SK-N-SH (cell line): ENCODE measurements around the gene FAM168A.

ENCODE experiments used
- EP300 ChIP-seq, 2 experiments: IDR thresholded peaks; 2 replicates each; pipeline versions ENCODE4 v1.4.0 to v1.6.1; 2012; ENCODE audit warnings: borderline replicate concordance in 1 of 2, low read depth in 1 of 2, low read length in 1 of 2
- NFIC ChIP-seq: IDR thresholded peaks from 2 replicates; pipeline ENCODE4 v1.4.0; 2012; ENCODE audit warnings: borderline replicate concordance
- POLR2AphosphoS5 ChIP-seq: IDR thresholded peaks from 2 replicates; pipeline ENCODE4 v1.6.1; 2012; ENCODE audit warnings: low read depth, low read length
- SMC3 ChIP-seq: IDR thresholded peaks from 2 replicates; pipeline ENCODE4 v1.6.1; 2012; ENCODE audit warnings: low read depth, low read length, improper control_type of control experiment
- TEAD4 ChIP-seq: IDR thresholded peaks from 2 replicates; pipeline ENCODE4 v1.4.0; 2012; ENCODE audit warnings: mild to moderate bottlenecking, borderline replicate concordance; ENCODE audit not compliant: insufficient read depth
- YY1 ChIP-seq: IDR thresholded peaks from 2 replicates; pipeline ENCODE4 v1.4.0; 2012; ENCODE audit warnings: low read depth, mild to moderate bottlenecking
- TF ChIP-seq, protein P1 (sequence below): IDR thresholded peaks from 2 replicates; pipeline ENCODE4 v1.4.0; 2012; ENCODE audit warnings: low read depth, borderline replicate concordance
- TF ChIP-seq, protein P2 (sequence below): fragments of 200-600 bp; sonication (generic); IDR thresholded peaks from 2 replicates; pipeline ENCODE4 v1.6.1; 2017; ENCODE audit warnings: antibody characterized with exemption, mild to moderate bottlenecking, moderate library complexity
- TF ChIP-seq, protein P3 (sequence below): IDR thresholded peaks from 2 replicates; pipeline ENCODE4 v1.6.1; 2012; ENCODE audit warnings: mild to moderate bottlenecking, low read depth, low read length, moderate library complexity
- TF ChIP-seq, protein P4 (sequence below): fragments of 150-350 bp; IDR thresholded peaks from 2 replicates; pipeline ENCODE4 v1.6.1; 2016; ENCODE audit warnings: mild to moderate bottlenecking, low read depth, low read length

DNA sequence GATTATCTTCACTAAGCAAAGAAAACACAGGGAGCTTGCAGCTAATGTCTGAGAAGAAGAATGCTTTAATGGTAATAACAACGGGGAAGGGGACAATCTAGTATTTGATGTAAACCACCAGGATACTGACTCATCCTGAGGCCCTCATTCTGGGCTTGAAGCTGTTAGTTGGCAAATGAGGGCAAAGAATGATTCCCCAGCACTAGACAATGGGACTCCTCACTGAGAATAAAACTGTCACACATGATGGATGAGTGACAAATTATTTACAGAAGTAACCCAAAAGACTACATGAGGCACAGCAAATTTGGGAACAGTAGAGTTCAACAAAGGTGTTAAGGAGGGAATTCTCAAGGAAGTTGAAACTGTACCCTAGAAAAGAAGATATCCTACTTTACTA, 76.3 kb downstream of the FAM168A start:
- no peak for TF ChIP-seq NFIC
- TF ChIP-seq, protein P1, sequence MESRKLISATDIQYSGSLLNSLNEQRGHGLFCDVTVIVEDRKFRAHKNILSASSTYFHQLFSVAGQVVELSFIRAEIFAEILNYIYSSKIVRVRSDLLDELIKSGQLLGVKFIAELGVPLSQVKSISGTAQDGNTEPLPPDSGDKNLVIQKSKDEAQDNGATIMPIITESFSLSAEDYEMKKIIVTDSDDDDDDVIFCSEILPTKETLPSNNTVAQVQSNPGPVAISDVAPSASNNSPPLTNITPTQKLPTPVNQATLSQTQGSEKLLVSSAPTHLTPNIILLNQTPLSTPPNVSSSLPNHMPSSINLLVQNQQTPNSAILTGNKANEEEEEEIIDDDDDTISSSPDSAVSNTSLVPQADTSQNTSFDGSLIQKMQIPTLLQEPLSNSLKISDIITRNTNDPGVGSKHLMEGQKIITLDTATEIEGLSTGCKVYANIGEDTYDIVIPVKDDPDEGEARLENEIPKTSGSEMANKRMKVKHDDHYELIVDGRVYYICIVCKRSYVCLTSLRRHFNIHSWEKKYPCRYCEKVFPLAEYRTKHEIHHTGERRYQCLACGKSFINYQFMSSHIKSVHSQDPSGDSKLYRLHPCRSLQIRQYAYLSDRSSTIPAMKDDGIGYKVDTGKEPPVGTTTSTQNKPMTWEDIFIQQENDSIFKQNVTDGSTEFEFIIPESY: no peak
- TF ChIP-seq POLR2AphosphoS5: no peak
- TF ChIP-seq EP300 (IDR thresholded peaks at IDR 0.05; ENCODE audit: borderline replicate concordance in 1 of 2, low read depth in 1 of 2, low read length in 1 of 2): no peak
- TF ChIP-seq, protein P2, sequence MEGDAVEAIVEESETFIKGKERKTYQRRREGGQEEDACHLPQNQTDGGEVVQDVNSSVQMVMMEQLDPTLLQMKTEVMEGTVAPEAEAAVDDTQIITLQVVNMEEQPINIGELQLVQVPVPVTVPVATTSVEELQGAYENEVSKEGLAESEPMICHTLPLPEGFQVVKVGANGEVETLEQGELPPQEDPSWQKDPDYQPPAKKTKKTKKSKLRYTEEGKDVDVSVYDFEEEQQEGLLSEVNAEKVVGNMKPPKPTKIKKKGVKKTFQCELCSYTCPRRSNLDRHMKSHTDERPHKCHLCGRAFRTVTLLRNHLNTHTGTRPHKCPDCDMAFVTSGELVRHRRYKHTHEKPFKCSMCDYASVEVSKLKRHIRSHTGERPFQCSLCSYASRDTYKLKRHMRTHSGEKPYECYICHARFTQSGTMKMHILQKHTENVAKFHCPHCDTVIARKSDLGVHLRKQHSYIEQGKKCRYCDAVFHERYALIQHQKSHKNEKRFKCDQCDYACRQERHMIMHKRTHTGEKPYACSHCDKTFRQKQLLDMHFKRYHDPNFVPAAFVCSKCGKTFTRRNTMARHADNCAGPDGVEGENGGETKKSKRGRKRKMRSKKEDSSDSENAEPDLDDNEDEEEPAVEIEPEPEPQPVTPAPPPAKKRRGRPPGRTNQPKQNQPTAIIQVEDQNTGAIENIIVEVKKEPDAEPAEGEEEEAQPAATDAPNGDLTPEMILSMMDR: no peak
- TF ChIP-seq SMC3: no peak
- TF ChIP-seq TEAD4: no peak
- TF ChIP-seq YY1: no peak
- TF ChIP-seq, protein P3, sequence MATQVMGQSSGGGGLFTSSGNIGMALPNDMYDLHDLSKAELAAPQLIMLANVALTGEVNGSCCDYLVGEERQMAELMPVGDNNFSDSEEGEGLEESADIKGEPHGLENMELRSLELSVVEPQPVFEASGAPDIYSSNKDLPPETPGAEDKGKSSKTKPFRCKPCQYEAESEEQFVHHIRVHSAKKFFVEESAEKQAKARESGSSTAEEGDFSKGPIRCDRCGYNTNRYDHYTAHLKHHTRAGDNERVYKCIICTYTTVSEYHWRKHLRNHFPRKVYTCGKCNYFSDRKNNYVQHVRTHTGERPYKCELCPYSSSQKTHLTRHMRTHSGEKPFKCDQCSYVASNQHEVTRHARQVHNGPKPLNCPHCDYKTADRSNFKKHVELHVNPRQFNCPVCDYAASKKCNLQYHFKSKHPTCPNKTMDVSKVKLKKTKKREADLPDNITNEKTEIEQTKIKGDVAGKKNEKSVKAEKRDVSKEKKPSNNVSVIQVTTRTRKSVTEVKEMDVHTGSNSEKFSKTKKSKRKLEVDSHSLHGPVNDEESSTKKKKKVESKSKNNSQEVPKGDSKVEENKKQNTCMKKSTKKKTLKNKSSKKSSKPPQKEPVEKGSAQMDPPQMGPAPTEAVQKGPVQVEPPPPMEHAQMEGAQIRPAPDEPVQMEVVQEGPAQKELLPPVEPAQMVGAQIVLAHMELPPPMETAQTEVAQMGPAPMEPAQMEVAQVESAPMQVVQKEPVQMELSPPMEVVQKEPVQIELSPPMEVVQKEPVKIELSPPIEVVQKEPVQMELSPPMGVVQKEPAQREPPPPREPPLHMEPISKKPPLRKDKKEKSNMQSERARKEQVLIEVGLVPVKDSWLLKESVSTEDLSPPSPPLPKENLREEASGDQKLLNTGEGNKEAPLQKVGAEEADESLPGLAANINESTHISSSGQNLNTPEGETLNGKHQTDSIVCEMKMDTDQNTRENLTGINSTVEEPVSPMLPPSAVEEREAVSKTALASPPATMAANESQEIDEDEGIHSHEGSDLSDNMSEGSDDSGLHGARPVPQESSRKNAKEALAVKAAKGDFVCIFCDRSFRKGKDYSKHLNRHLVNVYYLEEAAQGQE: no peak
- TF ChIP-seq, protein P4, sequence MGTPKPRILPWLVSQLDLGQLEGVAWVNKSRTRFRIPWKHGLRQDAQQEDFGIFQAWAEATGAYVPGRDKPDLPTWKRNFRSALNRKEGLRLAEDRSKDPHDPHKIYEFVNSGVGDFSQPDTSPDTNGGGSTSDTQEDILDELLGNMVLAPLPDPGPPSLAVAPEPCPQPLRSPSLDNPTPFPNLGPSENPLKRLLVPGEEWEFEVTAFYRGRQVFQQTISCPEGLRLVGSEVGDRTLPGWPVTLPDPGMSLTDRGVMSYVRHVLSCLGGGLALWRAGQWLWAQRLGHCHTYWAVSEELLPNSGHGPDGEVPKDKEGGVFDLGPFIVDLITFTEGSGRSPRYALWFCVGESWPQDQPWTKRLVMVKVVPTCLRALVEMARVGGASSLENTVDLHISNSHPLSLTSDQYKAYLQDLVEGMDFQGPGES: no peak
